Suppressor macrophage treated with lipopolysaccharide for 4 hours (primary cell): Measurements from ENCODE around the gene HOXA2.
A peak's percentile ranks its signal among the peaks of the same experiment; 100 is the strongest.

Experiments used
- DNase-seq: peaks from one replicate; pipeline ENCODE4 v3.0.0-alpha.2; 2020

Gene HOXA2

GRCh38 chr7:27141137-27141922, 38.8 kb upstream of the HOXA2 start:
- DNase-seq, result no peak

GRCh38 chr7:27140126-27140857, 37.8 kb upstream of the HOXA2 start:
- no peak for DNase-seq

DNA sequence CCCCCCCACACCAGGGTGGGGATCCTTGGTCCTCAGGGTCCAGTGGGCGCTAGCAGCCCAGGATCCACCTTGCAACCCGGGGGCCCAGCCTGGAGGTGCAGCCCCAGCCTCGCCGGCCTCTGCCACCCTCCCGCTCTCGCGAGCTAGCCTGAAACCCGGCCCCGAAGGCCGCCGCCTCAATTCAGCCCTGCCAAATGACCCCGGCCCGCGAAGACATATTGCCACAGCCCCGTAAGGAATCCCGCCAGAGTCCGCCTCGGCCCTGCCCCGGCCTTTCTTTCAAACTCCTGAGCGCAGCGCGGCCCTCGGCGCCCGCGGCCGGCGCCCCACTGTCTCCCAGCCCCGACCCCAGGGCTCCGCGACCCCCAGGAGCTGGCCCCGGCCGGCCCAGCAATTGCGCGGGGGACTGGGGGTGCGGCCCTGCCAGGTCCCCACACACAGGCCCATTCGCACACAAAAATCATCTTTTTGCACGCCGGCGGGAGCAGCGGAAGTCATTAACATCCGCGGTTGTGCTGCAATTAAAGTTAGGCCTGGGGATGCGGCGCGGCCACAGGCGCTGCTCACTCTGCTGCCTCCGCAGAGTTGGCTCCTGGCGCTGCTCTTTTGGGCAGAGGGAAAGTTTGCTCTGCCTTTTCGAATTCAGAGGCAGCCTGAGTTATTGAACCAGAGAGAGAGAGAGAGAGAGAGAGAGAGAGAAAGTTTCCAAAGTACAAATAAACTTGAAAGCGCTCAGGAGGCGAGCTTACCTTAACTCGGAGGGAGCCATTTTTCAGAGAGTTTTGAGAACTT, 37.0 kb upstream of the HOXA2 start:
- DNase-seq, result no peak

DNA sequence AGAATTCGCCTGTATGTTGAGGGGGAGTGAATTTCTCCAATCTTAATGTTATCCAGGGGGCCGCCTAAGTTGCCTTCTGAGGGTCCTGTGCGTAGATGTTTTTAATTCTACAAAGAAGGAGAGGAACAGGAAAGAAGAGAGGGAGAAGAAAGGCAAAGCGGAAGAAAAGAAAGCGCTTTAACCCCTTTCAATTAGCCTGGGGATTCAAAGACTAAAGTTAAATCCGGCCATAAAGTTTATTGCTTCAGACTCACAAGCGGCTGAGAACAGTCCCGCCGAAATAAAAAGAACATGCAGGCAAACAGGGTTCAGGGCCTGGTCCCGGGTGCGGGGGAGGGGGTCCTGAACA, 36.5 kb upstream of the HOXA2 start:
- DNase-seq, result no peak

- no peak for DNase-seq
Observed at GRCh38 chr7:27138472-27138871, 36.0 kb upstream of the HOXA2 start.

DNA sequence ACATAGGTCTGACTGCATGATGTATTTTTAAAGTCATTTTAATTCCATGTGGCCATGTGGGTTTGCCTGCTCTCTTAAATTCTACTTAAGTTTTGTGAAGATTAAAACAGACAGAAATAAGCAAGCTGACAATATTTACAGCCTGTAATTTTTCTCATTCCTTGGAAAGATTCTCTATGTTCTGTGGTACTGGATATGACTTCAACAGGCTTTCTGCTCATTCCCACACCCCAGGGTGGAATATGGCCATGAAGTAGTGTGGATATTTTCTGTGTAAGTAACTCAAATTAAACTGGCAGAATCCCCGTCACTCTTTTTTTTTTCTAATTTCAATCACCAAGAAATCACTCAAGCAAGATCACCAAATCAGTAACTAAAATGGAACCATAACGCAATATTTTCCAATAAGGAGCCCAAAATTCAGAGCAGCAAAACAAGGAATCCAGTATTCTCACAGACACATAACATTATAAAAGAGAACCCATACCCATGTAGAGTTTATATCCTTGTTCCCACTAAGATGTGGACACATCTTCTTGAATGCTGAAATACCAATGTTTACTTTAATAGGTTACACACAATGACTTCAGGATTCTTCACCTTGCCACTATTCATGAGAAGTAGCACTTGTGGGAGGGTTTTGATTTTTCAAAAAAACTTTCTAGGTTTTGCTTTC, 35.3 kb upstream of the HOXA2 start:
- DNase-seq, result no peak

DNA sequence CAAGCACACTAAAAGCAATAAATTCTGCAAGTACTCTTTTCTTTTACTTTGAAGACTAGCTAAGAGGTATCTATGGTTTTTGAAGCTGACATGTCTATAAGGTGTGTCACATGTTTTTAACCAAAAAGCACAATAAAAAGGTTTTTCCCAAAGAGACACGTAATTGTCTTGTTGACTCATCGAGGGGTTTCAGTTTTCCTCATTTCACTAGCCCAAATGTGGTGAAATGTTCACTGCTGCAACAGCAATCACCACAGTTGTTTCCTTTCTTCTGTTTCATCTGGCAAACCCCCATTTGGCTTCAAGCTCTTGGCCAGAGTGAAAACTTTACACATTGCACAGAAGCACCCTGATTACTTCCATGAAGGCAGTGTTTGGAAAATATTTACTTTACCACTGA, 31.9 kb upstream of the HOXA2 start:
- peak; percentile 91 for DNase-seq

DNA sequence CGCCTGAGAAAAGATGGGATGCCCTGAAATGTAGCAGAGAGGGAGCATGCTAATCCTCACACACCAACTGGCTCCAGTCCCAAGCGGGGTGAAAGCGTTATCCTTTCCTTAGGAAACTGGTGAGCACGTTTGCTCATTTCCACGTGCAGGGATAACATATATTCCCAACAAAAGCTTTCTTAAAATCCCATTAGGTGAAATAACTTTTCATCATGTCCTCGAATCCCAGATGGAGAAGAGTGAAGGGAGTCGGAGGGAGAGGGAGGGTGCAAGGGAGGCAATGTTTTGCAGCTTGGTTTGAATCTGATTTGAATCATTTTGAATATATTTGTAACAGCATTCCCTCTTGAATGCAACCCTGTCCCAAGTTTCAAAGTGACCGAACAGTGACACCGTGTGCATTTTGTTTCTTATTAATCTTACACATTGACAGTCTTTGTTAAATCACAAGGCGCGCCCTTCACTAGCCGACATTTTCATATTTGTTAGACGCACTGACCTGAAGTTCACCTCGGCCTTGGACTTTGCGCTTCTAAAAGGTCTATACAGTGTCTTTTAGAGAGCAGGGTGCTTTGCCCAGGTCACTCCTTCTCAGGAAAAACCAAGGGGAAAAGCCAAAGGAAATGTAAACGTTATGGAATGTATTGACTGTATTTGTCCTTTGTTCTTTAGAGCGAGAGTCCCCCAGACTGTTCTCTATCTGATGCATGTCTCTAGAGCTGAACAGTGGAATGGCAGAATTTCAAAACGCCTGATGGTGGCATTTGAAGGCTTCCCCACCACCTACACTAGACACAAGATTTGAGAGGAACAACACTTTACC, 31.1 kb upstream of the HOXA2 start:
- DNase-seq, result no peak

DNA sequence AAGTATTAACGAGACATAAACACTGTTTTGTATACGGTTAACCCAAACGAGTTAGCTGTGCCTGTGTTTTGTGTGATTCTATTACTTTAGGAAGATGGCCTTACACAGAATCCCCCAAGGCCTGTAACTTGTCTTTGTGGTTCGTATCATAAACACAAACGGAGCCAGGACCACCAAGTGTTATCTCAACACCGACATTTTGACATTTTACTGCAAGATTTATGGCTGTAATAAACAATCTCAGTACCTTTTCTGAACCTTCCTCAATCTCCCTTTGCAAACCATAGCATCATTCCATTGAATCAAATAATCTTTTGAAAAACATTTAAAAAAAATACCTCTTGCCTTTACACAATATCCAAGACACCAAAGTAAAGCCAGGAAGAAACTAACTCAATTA, 30.5 kb upstream of the HOXA2 start:
- no peak for DNase-seq

DNA sequence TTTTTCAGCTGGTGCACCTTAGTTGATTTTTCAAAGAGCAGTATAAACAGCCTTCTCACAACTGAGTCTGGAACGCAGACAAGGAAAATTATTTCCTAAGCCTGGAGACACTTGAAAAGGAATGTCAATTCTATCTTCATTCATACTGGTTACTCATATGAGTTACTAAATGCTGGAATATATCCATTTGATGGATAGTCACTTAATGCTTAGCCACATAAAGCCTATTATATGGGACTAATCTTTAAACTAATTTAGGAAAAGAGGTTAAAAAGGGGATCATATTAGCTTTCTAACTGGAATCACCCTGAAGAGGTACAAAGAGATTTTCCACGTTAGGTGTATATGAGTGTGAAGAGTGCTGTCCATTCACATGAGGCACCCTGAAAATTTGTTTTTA, 29.7 kb upstream of the HOXA2 start:
- no peak for DNase-seq

- no peak for DNase-seq
Observed at GRCh38 chr7:27131390-27131819, 28.9 kb upstream of the HOXA2 start.

GRCh38 chr7:27130540-27131389, 28.3 kb upstream of the HOXA2 start, which contains the start of gene HOXA4:
Gene HOXA4, minus strand, starts transcription at chr7:27130757. Its CDS starts 24 bp downstream, at chr7:27130733.
- peak; percentile 91 for DNase-seq

GRCh38 chr7:27129729-27130539, 27.5 kb upstream of the HOXA2 start:
- no peak for DNase-seq

- no peak for DNase-seq
Observed at GRCh38 chr7:27128776-27129728, 26.6 kb upstream of the HOXA2 start.

DNA sequence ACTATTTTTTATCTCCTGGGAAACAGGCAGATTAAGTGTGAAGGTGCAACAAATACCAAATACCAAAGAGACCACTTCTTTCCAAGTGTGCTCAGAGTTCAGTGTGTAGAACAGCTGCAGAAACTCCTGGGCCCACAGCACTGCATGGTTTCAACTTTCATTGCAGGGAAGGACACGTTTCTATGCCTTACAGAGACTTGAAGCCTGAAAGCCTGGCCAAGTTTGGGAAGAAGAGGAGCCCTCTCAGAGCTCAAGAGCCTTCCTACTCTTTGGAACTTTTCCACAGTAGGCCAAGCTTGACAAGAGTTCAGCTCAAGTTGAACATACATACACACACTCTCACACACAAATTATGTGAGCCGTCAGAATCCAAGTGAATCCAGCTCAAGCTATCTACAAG, 25.6 kb upstream of the HOXA2 start:
- DNase-seq, result no peak

GRCh38 chr7:27126596-27127327, 24.3 kb upstream of the HOXA2 start:
- DNase-seq, result no peak

DNA sequence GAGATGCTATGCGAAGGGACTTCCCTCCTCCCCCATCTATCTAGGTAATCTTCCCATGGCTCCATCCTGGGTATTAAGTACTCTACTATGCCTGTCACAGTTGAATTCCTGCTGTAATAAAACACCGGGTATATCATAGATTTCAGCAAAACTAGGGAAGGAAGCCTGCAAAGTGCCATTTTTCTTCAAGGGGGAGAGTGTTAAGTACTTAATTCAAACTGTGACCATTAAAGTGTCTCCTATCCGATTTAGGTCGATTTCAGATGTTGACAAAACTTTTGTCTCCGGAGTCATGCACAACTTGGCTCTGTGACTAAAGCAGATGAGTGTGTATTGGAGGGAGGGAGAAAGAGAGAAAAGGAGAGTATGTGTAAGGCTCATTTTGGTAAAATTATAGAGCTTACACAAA, 23.5 kb upstream of the HOXA2 start:
- no peak for DNase-seq
